HepG2 (cell line): ENCODE measurements around the gene ZNF19. TPM values are rescaled to one million over a fixed set of nuclear protein-coding genes. Genes with fewer than 3 reads are reported as not detected.

Experiments
- NPAS2 ChIP-seq: sonication (generic); formaldehyde crosslinking; IDR thresholded peaks from 2 replicates; pipeline ENCODE4 v1.8.0; 2022; ENCODE audit warnings: mild to moderate bottlenecking, missing genetic modification reagents, borderline replicate concordance
- PLRG1 ChIP-seq: fragments of 450-650 bp; conservative IDR thresholded peaks from 2 replicates; pipeline ENCODE4 v1.6.1; 2016
- RERE ChIP-seq: IDR thresholded peaks from 2 replicates; pipeline ENCODE4 v1.6.1; 2016; ENCODE audit warnings: low read depth, missing genetic modification reagents, missing compliant biosample characterization
- SIX1 ChIP-seq: sonication (generic); formaldehyde crosslinking; IDR thresholded peaks from 2 replicates; pipeline ENCODE4 v1.4.0; 2020; ENCODE audit warnings: missing genetic modification reagents, borderline replicate concordance
- TMF1 ChIP-seq: sonication (generic); formaldehyde crosslinking; IDR thresholded peaks from 2 replicates; pipeline ENCODE4 v1.8.1; 2022; ENCODE audit warnings: low read depth, missing genetic modification reagents
- ZMYM3 ChIP-seq: sonication (generic); formaldehyde crosslinking; IDR thresholded peaks from 2 replicates; pipeline ENCODE4 v1.5.1; 2020; ENCODE audit warnings: mild to moderate bottlenecking, missing genetic modification reagents
- ZNF225 ChIP-seq: sonication (generic); formaldehyde crosslinking; IDR thresholded peaks from 2 replicates; pipeline ENCODE4 v1.4.0; 2020; ENCODE audit warnings: mild to moderate bottlenecking, missing genetic modification reagents
- ZNF282 ChIP-seq: fragments of 450-650 bp; IDR thresholded peaks from 2 replicates; pipeline ENCODE4 v1.6.1; 2018; ENCODE audit not compliant: partially characterized antibody
- polyA plus RNA-seq, 8 experiments: library from polyadenylated mRNA; depleted of rRNA in 3 of 8; stranded (reverse) in 7 of 8; unstranded in 1 of 8; fragments of >200 nt; fragmentation: Illumina TruSeq in 4 of 8; extraction: Trizol in 4 of 8; gene quantifications; 2 replicates each; pipeline versions ENCODE4 v1.2.1 to v1.2.3, GENCODE V29; 2011 to 2016; ENCODE audit warnings: low read depth in 4 of 8, missing spikeins in 1 of 8, mixed read lengths in 1 of 8; ENCODE audit not compliant: insufficient read depth in 1 of 8
- total RNA-seq, 5 experiments: library from RNA; depleted of rRNA; stranded (reverse); fragments of >200 nt; fragmentation: Illumina TruSeq; extraction: Trizol; gene quantifications; 2 replicates each; pipeline ENCODE4 v1.2.3, GENCODE V29; 2016; ENCODE audit warnings: low read depth in 1 of 5
- TF ChIP-seq, protein P1 (sequence below): sonication (generic); formaldehyde crosslinking; IDR thresholded peaks from 2 replicates; pipeline ENCODE4 v1.8.1; 2023; ENCODE audit warnings: mild to moderate bottlenecking, missing genetic modification reagents
- TF ChIP-seq, protein P2 (sequence below): IDR thresholded peaks from 2 replicates; pipeline ENCODE4 v1.6.1; 2016; ENCODE audit warnings: low read depth, control low read depth
- TF ChIP-seq, protein P3 (sequence below): sonication (generic); formaldehyde crosslinking; IDR thresholded peaks from 2 replicates; pipeline ENCODE4 v1.5.1; 2020; ENCODE audit warnings: missing genetic modification reagents, mild to moderate bottlenecking, borderline replicate concordance
- TF ChIP-seq, protein P4 (sequence below): sonication (generic); formaldehyde crosslinking; IDR thresholded peaks from 2 replicates; pipeline ENCODE4 v1.5.0; 2020; ENCODE audit warnings: mild to moderate bottlenecking, missing genetic modification reagents, borderline replicate concordance

The ZNF19 gene
- total and polyA plus RNA-seq, 2 of the 13 experiments (the other 11 are each of a cell fraction or from before 2014, with no cell fraction given): 3.2 to 5.8 TPM

- TF ChIP-seq, protein P1, sequence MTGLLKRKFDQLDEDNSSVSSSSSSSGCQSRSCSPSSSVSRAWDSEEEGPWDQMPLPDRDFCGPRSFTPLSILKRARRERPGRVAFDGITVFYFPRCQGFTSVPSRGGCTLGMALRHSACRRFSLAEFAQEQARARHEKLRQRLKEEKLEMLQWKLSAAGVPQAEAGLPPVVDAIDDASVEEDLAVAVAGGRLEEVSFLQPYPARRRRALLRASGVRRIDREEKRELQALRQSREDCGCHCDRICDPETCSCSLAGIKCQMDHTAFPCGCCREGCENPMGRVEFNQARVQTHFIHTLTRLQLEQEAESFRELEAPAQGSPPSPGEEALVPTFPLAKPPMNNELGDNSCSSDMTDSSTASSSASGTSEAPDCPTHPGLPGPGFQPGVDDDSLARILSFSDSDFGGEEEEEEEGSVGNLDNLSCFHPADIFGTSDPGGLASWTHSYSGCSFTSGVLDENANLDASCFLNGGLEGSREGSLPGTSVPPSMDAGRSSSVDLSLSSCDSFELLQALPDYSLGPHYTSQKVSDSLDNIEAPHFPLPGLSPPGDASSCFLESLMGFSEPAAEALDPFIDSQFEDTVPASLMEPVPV (CRISPR knock-in tag): peak; percentile 57; the same call in 1 of the 2 replicates
- TF ChIP-seq NPAS2 (no peak), RERE (0 out of 2 replicates have a peak, but pooled peaks have one; percentile 37), SIX1 (CRISPR knock-in tag) (peak; percentile 75), ZMYM3 (CRISPR knock-in tag) (no peak), ZNF225 (peak; percentile 79; the same call in 1 of the 2 replicates), PLRG1 (no peak), ZNF282 (no peak), TMF1 (CRISPR knock-in tag) (peak; percentile 78; the same call in 1 of the 2 replicates)
- TF ChIP-seq, protein P2, sequence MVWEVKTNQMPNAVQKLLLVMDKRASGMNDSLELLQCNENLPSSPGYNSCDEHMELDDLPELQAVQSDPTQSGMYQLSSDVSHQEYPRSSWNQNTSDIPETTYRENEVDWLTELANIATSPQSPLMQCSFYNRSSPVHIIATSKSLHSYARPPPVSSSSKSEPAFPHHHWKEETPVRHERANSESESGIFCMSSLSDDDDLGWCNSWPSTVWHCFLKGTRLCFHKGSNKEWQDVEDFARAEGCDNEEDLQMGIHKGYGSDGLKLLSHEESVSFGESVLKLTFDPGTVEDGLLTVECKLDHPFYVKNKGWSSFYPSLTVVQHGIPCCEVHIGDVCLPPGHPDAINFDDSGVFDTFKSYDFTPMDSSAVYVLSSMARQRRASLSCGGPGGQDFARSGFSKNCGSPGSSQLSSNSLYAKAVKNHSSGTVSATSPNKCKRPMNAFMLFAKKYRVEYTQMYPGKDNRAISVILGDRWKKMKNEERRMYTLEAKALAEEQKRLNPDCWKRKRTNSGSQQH (CRISPR knock-in tag): peak; percentile 99
- TF ChIP-seq, protein P3, sequence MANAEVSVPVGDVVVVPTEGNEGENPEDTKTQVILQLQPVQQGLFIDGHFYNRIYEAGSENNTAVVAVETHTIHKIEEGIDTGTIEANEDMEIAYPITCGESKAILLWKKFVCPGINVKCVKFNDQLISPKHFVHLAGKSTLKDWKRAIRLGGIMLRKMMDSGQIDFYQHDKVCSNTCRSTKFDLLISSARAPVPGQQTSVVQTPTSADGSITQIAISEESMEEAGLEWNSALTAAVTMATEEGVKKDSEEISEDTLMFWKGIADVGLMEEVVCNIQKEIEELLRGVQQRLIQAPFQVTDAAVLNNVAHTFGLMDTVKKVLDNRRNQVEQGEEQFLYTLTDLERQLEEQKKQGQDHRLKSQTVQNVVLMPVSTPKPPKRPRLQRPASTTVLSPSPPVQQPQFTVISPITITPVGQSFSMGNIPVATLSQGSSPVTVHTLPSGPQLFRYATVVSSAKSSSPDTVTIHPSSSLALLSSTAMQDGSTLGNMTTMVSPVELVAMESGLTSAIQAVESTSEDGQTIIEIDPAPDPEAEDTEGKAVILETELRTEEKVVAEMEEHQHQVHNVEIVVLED: no peak
- TF ChIP-seq, protein P4, sequence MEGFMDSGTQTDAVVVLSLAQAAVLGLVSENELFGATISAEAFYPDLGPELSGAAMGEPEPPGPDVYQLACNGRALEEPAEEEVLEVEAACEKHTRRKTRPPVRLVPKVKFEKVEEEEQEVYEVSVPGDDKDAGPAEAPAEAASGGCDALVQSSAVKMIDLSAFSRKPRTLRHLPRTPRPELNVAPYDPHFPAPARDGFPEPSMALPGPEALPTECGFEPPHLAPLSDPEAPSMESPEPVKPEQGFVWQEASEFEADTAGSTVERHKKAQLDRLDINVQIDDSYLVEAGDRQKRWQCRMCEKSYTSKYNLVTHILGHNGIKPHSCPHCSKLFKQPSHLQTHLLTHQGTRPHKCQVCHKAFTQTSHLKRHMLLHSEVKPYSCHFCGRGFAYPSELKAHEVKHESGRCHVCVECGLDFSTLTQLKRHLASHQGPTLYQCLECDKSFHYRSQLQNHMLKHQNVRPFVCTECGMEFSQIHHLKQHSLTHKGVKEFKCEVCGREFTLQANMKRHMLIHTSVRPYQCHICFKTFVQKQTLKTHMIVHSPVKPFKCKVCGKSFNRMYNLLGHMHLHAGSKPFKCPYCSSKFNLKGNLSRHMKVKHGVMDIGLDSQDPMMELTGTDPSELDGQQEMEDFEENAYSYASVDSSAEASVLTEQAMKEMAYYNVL: no peak
These were observed 21.3 kb downstream of the ZNF19 start (continued) for GRCh38 chr16:71467810-71468209.
